OCI-LY3 (cell line): Measurements from ENCODE around the gene ELMO1.

ENCODE experiments used
- H2AFZ ChIP-seq: fragments of 200-600, 300-600 bp; shearing (Covaris generic); 2 replicates; pipeline ENCODE4 v1.6.0; 2014; ENCODE audit warnings: antibody characterized with exemption, low read depth, low read length
- H3K27ac ChIP-seq: fragments of 200-600, 300-600 bp; sonication (generic); 2 replicates; pipeline ENCODE4 v1.5.1; 2014; ENCODE audit warnings: mild to moderate bottlenecking, low read length, moderate library complexity, mixed read lengths
- H3K27me3 ChIP-seq: fragments of 200-600, 300-600 bp; sonication (generic); 2 replicates; pipeline ENCODE4 v1.6.1; 2014; ENCODE audit warnings: low read depth, low read length, mixed read lengths
- H3K36me3 ChIP-seq: fragments of 200-600, 300-600 bp; sonication (generic); replicated peaks from 2 replicates; pipeline ENCODE3; 2014; ENCODE audit warnings: low read depth, low read length, mixed read lengths
- H3K4me1 ChIP-seq: fragments of 300-600, 200-600 bp; sonication (generic); 2 replicates; pipeline ENCODE4 v1.6.1; 2014; ENCODE audit warnings: low read length, mixed read lengths
- H3K4me2 ChIP-seq: fragments of 200-600, 300-600 bp; sonication (generic); 2 replicates; pipeline ENCODE4 v1.6.1; 2014; ENCODE audit warnings: low read length, mixed read lengths
- H3K4me3 ChIP-seq: fragments of 300-600, 200-600 bp; sonication (generic); 2 replicates; pipeline ENCODE4 v1.5.1; 2014; ENCODE audit warnings: antibody characterized with exemption, mild to moderate bottlenecking, low read length, moderate library complexity
- H3K79me2 ChIP-seq: fragments of 300-600, 200-600 bp; shearing (Covaris generic); 2 replicates; pipeline ENCODE4 v1.6.1; 2014; ENCODE audit warnings: mild to moderate bottlenecking, low read length, mixed read lengths
- H3K9ac ChIP-seq: fragments of 300-600, 200-600 bp; shearing (Covaris generic); 2 replicates; pipeline ENCODE4 v1.6.0; 2014; ENCODE audit warnings: mild to moderate bottlenecking, low read length, moderate library complexity
- H3K9me3 ChIP-seq: fragments of 200-600, 300-600 bp; shearing (Covaris generic); 2 replicates; pipeline ENCODE4 v1.6.1; 2014; ENCODE audit warnings: low read length, mixed read lengths; ENCODE audit not compliant: insufficient read depth
- H4K20me1 ChIP-seq: fragments of 200-600, 300-600 bp; sonication (generic); 2 replicates; pipeline ENCODE4 v1.6.1; 2016; ENCODE audit warnings: low read length, mixed read lengths; ENCODE audit not compliant: insufficient read depth
- CTCF ChIP-seq: fragments of 200-600, 300-600 bp; sonication (generic); IDR thresholded peaks from 2 replicates; pipeline ENCODE4 v1.5.1; 2014; ENCODE audit warnings: antibody characterized with exemption, low read length, low read depth
- EZH2phosphoT487 ChIP-seq: fragments of 200-600 bp; shearing (Covaris generic); IDR thresholded peaks from 2 replicates; pipeline ENCODE4 v1.6.1; 2018; ENCODE audit warnings: antibody characterized with exemption, mixed run types, low read depth

Gene ELMO1

GRCh38 chr7:36870625-36871354 lies 577.9 kb downstream of the ELMO1 start:
- H3K4me2 ChIP-seq = no peak overlapping the region
- H3K4me3 ChIP-seq = no peak overlapping the region
- H3K9ac ChIP-seq = no peak overlapping the region
- H3K36me3 ChIP-seq = peaks cover 59% of the 10 kb centered on the region
- H2AFZ ChIP-seq = no peak overlapping the region
- no peak overlapping the region for H3K27ac ChIP-seq
- H4K20me1 ChIP-seq = no peaks in the 10 kb centered on the region
- no peaks in the 10 kb centered on the region for H3K79me2 ChIP-seq
- no peaks in the 10 kb centered on the region for H3K4me1 ChIP-seq
- TF ChIP-seq EZH2phosphoT487 (no peak), CTCF (no peak)
- H3K9me3 ChIP-seq = no peaks in the 10 kb centered on the region
- H3K27me3 ChIP-seq = no peaks in the 10 kb centered on the region

GRCh38 chr7:36868727-36869411 lies 579.8 kb downstream of the ELMO1 start:
- Histone ChIP-seq H3K27me3 (no peaks in the 10 kb centered on the region), H3K9me3 (no peaks in the 10 kb centered on the region), H2AFZ (no peak overlapping the region), H3K4me1 (no peaks in the 10 kb centered on the region), H4K20me1 (no peaks in the 10 kb centered on the region), H3K9ac (no peak overlapping the region), H3K36me3 (peaks cover 66% of the 10 kb centered on the region), H3K4me3 (no peak overlapping the region), H3K27ac (no peak overlapping the region), H3K79me2 (no peaks in the 10 kb centered on the region), H3K4me2 (no peak overlapping the region)
- no peak for TF ChIP-seq CTCF
- TF ChIP-seq EZH2phosphoT487 = no peak

- Histone ChIP-seq H3K4me1 (no peaks in the 10 kb centered on the region), H3K9ac (no peak overlapping the region), H3K9me3 (no peaks in the 10 kb centered on the region), H3K27me3 (no peaks in the 10 kb centered on the region), H4K20me1 (no peaks in the 10 kb centered on the region; the same call in 1 of the 2 replicates), H3K4me2 (no peak overlapping the region), H3K4me3 (no peak overlapping the region), H2AFZ (no peak overlapping the region), H3K27ac (no peak overlapping the region), H3K79me2 (no peaks in the 10 kb centered on the region), H3K36me3 (peaks cover 53% of the 10 kb centered on the region)
- TF ChIP-seq EZH2phosphoT487 (no peak), CTCF (no peak)
Measured at GRCh38 chr7:36865019-36865418, 583.6 kb downstream of the ELMO1 start.

GRCh38 chr7:36863901-36864701 lies 584.6 kb downstream of the ELMO1 start:
- Histone ChIP-seq H3K27me3 (no peaks in the 10 kb centered on the region), H3K4me1 (no peaks in the 10 kb centered on the region), H3K36me3 (peaks cover 51% of the 10 kb centered on the region), H3K9me3 (no peaks in the 10 kb centered on the region), H2AFZ (no peak overlapping the region), H3K4me3 (no peak overlapping the region), H3K4me2 (no peak overlapping the region), H4K20me1 (no peaks in the 10 kb centered on the region; the same call in 1 of the 2 replicates), H3K79me2 (no peaks in the 10 kb centered on the region), H3K27ac (no peak overlapping the region), H3K9ac (no peak overlapping the region)
- TF ChIP-seq EZH2phosphoT487 (no peak), CTCF (no peak)
